Measurements from ENCODE around the gene MAP6D1.

MAP6D1 gene

DNA sequence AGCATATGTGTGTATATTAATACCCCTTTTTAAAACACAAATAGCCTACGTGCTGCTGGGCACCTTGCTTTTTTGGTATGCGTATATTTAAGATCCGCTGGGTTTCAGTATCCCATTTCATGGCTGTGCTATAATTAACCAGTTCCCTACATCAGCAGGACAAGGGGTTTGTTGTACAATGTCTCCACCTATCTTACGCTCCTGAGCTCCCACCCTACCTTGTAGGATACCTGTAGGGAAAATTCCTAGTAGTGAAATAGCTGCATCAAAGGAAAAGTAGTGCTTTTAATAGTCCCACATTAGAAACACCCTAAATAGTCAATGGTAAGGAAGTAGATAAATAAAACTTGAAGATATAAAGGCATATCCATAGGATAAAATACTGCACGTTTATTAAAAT lies 1.4 kb downstream of the MAP6D1 start:
- no peak for DNase-seq (ENCODE audit: low read depth)

DNA sequence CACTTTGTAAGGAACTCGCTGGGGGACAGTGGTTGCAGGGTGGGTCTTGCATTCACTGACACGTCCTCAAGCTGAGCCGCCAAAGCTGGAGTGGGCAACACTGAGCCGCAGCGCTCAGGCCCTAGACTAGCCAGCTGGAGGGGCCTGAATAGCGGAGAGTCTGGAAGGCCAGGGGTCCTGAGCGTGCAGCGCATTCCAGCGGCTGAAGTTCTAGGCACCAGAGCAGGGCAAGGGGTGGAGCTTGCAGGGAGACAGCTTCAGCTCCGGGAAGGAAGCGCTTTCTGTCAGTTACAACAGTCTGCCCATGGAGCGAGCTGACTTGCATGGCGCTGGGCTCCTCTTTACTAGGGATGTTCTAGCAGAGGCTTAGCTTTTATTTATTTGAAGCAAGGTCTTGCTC lies 2.7 kb downstream of the MAP6D1 start:
- no peak for DNase-seq (ENCODE audit: low read depth)

DNA sequence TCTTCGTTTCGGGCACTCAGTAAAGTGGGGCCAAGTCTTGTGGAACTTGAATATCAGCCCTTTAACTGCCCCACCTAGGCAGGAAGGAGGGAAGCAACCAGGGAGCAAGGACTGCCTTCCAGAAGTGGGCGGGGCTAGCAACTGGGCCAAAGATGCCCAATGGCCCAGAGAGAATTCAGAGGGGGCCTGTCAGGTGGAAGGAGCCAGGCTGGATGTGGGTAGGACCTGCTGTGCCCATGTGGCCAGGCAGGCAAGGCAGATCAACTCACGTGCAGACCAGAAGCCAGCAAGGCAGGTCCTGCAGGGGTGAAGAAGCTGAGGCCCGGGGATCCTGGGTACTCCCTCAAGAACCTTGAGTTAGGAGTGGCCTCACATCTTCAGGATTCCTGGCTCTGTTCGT lies 5.5 kb downstream of the MAP6D1 start:
- no peak for DNase-seq (ENCODE audit: low read depth)

DNA sequence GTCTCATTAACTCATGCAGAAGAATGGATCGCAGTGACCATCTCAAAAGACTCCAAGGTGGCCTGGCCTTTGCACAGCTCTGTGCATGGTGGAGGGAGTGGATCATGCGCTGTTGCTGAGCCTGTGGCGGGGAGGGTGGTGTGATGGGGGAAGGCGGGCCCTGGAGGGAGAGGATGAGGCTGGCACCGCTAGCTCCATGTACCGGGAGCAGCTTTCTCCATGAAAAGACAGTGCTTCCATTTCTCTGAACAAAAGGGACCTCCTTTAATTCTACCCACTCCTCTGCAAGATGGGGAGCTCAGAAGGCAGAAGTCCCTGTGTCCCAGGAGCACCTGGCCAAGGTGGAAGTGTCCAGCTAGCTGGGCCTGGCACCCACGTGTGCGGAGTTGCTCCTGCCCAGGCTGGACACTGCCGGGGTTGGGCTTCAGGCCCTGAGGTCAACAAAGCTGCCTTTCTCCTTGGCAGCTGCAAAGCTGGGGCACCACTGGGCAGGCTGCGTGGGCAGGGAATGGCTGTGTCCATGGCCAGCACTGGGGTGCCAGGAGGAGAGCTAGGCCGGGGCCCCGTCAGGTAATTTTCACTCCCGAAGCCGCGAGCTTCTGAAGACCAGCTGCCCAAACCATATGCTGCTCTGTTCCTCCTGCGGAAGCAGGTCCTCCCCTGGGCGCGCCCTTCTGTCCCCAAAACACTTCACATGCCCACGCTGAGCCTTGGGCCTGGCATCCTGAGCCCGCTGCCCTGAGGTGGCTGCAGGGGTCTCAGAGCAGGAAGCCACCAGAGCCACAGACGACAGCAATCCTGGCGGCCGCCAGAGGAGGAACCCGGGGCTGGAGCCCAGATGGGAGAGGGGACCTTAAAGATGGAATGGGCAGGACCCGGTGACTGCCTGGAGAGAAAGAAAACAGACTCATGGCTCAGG lies 6.4 kb downstream of the MAP6D1 start:
- DNase-seq (ENCODE audit: low read depth), result no peak

DNA sequence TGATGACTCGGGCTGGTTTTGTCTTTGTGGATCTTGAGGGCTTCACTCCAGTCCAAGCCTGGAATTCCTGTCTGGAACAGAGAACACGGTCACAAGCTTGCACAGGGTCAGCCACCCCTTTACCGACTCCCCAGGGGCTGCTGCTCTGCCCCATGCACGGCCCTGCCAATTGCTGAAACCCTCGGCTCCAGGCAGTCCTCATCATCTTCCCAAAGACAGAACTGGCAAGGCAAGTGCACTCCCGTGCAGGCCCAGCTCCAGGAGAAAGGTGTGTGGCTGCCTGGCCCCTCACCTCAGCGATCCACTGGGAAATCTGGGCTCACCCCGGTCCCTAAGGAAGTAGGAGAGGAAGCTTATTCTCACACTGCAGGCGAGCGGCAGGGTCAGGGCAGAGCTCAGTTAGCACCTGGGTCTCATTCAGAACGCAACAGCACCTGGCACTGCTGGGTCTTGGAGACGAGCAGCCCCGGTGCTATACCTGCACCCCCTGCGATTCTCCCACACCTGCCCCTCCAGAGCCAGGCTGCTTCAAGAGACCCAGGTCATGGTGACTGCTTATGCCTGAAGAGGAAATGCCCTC lies 7.2 kb downstream of the MAP6D1 start:
- no peak for DNase-seq (ENCODE audit: low read depth)

DNA sequence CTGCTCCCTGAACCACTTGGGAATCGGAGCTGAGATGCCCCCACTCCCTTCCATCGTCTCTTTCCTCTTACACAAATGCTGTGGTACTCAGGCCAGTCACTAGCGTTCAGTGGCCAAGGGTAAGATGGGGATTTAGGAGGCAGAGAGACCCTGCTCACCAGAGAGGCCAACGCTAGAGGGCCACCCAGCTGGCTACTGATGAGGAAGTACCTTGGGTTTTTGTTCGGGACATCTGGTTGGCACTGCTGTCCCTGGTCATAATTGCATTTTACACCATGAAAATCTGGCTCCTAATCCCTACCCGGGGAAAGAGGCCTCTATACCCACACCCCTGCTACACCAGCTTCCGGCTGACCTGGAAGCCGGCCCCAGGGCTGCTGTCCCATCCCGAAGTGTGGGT lies 7.7 kb downstream of the MAP6D1 start:
- no peak for DNase-seq (ENCODE audit: low read depth)

DNA sequence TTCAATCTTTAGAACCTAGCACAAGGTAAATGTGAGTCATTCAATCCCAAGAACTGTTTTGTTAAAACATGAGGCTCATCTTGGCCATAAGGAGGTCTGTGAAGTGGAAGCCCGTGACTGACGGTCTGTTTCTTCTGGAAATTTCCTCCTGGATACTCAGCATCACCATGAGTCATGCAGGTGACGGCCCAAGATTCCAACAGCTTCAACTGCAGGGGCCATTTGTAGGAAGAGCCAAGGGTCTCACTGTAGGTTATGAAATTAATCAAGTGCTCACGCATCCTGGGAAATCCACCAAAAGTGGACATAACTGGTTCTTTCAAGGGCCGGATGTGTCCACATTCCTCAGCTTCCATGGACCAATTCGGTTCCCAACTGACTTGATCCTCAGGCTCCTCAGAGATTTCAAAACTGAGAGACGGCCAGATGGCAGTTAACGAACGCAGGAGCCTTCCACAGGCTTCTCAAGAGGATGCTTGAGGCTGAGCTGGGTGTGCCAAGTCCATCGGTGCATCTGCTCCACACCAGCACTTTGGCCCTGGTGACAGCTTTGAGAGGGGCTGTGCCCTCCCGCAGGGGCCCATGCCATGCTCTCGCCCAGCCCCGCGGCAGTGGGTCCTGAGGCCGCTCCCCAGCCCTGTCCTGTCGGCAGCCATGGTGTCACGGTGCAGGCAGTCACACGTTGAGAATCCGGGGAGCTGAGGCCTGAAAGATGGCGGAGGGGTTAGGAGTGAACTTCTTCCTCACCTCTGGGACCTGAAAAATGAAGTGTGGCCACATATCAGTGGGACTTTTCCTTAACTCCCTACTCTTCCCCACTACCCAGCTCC lies 8.5 kb downstream of the MAP6D1 start:
- DNase-seq (ENCODE audit: low read depth), result no peak

DNA sequence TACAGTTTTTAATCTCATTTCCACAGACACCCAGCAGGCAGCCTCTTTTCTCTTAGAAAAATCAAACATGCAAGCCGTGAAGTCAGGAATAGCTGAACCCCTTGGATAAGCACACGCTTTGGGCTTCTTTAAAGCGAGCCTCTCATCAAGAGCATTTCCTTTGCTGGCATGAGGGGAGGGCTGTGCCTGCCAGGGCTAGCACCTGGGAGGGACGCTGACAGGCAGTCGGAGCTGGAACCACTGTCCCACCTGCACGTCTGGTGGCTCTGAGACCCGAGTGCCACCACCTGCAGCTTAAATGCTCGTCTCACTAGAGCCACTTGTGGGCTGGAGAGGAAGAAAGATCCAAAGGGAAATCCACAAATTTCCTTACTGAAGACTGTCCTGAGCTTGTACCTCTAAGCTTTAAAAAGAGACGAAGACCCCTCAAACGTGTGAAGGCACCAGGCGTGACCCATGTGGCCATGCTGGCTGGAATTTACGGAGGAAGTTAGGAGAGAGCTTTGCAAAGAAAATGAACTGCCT lies 9.4 kb downstream of the MAP6D1 start:
- no peak for DNase-seq (ENCODE audit: low read depth)

DNA sequence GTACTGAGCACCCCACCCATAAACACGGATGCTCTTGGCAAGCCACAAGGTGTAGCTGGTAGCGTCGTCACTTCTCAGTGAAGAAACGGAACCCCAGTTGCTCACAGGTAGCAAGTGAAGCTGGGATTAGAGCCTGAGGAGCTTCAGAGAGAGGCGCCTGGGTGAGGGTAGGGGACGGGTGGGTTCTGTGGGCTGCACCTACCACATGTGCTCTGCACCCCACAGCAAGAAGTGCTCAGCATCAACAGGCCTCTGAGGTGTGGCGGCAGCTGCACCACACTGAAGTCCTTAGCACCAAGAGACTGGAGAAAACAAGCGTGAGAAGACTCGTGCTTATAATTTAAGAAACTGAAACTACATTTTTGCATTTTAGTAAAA lies 9.8 kb downstream of the MAP6D1 start:
- DNase-seq (ENCODE audit: low read depth), result no peak

DNA sequence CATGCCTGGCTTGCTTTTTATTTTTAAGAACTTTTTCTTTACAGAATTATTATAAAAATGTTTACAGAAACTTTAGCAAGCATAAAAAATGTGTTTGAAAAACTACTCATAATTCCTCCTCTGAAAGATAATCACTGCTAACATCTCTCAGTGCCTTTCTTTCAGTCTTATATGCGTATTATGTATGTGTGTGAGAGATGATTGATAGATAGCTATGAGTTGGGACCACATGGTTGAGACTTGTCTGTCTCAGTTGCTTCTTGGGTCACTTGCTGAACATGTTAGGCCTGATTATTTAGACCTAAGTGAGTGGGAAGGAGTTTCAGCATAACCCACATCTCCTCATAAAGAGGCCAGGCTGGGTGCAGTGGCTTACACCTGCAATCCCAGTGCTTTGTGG lies 11.1 kb downstream of the MAP6D1 start:
- DNase-seq (ENCODE audit: low read depth), result no peak

DNA sequence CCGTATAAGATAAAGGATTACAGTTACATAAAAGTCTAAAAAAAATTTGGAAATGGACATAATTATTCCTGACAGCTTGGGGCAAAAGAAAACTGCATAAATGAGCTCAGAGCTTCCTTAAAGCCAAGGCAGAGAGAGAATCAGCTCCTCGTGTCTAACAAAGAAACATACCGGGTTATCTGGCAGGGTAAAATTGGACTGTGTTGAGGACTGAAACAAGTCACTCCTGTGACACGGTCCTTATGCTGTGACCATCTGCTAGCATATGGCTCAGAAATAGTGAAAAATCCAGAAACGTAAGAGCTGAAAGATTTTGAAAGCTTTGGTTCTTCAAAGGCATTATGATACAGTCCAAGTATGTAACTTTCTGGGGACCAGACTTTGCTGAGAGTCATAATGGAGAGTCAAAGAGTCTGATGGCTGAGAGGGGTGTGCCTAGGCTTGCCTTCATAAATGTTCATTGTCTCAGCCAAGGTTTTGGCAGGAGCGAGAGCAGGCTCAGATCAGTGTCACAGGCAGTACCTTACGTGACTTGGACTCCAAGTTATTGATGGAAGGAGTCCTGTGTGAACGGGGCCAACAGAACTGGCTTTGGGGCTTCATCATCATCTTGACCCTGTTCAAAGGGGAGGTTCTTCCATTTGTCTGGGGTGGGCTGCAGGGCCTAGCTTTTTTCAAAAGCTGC lies 12.5 kb downstream of the MAP6D1 start:
- no peak for DNase-seq (ENCODE audit: low read depth)

DNA sequence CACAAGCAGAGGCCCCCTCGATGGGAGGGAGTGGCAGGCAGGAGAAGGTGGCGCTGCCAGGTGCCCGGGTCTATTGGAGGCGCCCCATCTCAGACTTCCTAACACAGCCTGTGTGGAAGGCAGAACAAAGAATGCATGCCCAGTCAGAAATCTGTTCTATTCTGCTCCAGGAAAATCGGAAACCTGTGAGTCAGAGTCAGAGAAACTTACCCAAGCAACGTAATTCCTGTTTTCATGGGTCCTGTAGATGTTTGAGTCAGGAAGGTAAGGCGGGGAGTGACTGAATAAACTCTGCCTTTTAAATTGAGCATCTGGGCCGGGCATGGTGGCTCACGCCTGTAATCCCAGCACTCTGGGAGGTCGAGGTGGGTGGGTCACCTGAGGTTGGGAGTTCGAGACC lies 13.7 kb downstream of the MAP6D1 start:
- no peak for DNase-seq (ENCODE audit: low read depth)

DNA sequence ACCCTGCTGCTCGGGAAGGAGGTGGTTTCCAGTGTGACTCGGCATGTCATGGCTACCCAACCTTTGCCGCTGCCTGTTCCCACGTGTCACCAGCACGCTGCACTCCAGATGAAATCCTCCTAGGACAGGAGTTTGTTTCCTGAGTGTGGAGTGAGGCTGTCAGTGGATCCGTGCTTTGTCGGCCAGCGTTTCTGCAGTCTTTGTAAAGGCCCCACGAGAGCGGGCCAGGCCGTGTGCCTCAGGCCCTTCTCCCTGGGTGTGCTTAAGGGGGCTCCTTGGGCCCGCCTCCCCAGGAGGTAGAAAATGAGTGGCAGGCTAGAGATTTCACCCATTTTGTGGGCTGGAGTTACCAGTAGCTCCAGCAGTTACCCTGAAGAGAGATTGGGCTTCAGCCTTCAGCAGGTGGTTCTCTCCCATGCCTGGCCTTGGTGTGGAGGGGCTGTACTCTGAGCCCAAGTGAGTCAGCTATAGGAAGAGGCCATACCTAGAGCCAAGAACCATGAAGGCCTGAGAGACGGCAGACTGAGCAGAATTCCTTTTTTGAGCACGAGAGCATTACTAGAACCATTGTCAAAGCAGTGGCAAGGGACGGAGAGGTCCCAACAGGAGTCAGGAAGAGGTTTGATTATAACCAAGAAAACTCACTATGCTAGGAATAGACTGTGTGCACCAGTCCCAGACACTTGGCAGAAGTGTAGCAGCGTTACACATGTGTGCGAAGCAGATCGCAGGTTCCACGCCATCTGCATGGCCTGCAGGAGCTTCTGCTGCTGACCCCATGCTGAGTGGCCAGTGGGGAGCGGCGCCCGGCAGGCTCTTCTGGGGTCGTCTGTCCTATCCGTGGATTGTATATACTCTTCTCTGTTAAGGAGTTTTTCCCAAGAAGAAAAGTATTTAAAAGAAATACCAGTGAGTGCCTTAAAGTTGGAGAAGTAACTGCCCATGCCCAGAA lies 14.5 kb downstream of the MAP6D1 start:
- no peak for DNase-seq (ENCODE audit: low read depth)

DNA sequence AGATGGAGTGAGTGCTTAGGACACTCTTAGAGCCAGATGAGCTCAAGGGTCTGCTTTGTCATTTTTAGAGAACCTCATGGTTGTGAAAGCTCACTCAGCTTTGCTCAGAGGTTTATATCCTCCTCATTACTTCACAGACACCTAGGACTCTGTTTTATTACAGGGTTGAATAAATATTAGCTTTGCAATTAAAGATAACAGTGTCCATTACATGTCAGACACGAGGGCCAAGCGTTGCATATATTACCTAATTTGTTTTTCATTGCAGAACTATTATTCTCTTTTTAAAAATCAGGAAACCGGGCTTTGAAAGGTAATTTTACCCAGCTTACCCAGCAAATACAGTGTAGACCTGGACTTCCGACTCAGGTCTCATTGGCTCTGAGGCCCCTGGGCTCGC lies 16.1 kb downstream of the MAP6D1 start:
- DNase-seq (ENCODE audit: low read depth), result no peak

DNA sequence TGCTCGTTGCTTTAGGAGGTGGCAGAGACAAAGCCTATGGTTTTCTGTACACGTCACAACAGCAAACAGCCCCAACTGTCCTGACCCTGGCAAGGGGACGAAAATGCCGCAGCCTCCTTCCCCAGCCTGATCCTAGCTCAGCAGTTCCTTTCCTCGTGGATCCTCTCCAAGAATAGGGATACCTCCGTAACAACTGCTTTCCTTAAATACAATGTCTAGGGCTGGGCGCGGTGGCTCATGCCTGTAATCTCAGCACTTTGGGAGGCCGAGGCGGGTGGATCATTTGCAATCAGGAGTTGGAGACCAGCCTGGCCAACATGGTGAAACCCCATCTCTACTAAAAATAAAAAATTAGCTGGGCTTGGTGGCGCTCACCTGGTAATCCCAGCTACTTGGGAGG lies 17.0 kb downstream of the MAP6D1 start:
- no peak for DNase-seq (ENCODE audit: low read depth)

DNA sequence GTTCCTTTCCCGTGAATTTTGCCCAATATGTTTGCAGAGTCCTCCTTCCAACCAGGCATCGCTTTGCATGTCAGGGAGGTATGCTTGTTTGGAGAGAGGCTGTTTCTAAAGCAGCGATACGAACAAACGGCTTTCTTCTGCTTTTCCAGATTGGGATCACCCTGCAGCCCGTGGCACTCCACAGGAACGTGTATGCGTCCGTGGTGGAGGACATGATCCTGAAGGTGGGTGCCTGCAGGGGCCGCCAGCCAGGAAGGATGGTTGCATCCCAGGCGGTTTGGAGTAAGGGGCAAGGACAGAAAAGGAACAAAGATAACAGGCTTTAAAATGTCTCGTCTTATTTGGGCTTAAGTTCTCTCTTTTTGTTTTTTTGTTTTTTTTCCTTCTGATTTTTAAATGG lies 17.5 kb downstream of the MAP6D1 start:
- DNase-seq (ENCODE audit: low read depth), result no peak

DNA sequence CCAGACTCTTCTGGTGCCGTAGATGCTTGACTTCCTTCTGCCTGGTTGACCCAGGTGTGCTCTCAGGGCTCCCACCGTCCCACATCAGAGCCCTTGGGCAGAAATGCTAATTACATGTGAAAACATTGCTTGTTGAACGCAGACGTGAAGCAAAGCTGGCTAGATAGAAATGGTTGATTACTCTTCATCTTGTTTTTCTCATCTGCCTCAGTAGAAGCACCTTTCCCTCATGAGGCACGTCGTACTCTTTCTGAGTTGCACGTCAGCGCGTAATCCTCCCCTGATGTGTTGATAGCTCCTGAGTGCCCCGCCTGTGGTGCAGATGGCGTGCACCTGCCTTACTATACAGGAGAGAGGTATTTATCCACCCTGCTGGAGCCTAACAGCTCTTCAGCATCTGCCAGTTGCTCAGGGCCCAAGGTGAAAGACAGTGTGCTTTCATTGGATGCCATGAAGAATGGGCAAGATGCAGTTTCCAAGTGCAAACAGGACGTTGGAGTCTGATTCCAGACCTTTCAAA lies 18.1 kb downstream of the MAP6D1 start:
- no peak for DNase-seq (ENCODE audit: low read depth)

DNA sequence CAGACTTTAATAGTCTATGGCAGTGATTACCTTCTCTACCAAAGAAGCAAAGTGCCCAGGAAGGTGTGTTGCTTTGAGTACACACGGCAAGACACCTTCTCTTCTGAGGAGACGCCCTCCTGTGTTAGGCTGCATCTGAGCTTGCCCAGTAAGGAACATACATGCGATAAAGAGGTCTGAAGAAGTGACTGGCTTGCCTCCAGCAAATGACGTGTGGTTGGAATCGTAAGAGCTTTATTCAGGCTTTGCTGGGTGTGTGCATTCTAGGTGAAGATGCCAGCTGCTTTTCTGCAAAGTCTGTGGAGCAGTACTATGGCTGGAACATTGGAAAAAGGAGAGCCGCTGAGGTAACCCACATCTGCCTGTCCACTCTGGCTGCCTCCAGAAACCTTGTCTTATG lies 22.4 kb downstream of the MAP6D1 start:
- DNase-seq (ENCODE audit: low read depth), result no peak

DNA sequence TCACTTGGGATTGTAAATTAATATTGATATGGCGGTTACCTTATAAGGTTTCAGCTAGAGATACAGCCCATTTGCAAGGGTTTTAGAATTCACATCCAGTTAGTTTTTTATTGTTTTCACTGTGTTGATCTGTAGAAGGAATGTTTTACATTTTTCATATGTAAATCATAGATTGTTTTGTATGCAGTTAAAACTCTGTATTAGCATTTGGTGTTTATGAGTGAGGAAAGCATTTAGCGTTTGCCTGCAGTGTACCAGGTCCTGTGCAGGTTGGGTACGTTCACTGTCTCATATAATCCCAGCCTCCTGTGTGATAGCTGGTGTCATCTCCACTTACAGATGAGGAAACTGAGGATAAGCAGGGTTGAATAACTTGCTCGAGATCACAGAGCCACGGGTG lies 23.8 kb downstream of the MAP6D1 start:
- no peak for DNase-seq (ENCODE audit: low read depth)

DNA sequence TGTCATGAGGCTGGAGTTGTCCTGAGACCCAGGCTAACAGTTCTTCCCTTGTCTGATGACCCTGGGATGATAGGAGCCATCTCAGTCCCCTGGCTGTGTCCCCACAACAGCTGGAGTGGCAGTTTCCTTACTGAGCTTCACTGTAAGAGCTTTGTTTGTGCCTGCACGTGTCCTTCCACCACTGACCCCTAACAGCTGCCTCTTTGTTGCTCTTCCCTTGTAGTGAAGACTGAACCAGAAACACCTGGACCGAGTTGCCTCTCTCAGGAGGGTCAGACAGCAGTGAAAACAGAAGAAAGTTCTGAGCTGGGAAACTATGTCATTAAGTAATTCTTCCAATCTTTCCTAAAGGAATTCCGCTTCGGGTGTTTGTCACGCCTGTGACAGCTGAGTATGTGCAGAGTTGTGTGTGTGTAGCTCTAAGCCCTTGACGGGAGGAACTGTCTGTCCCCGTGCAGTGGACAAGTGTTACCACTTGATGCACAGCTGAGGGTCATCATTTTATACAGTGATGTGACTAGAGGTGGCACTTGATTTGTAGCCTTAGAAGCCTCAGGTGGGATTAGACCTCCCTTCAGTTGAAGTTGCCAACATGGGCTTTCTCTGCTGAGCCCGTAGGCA lies 25.0 kb downstream of the MAP6D1 start:
- no peak for DNase-seq (ENCODE audit: low read depth)
